Osteoblast (primary cell): ENCODE data around the gene GGTLC3. TPM values are rescaled to one million over a fixed set of nuclear protein-coding genes. Genes with fewer than 3 reads are reported as not detected.
"Not testable (repeated sequence)": the region's sequence is repeated elsewhere in the genome, so short reads cannot be mapped to it uniquely, and the experiment has no call there.

ENCODE experiments used
- DNase-seq: peaks from one replicate; pipeline ENCODE4 v3.0.0; 2011; ENCODE audit warnings: low spot score, mixed read lengths; ENCODE audit not compliant: insufficient read length; ENCODE audit errors: missing footprints
- H2AFZ ChIP-seq: 2 replicates; pipeline ENCODE4 v1.6.0; 2011; ENCODE audit warnings: mild to moderate bottlenecking, low read length
- H3K27ac ChIP-seq: 2 replicates; pipeline ENCODE4 v1.5.1; 2011; ENCODE audit warnings: mild to moderate bottlenecking, low read depth, low read length, moderate library complexity
- H3K27me3 ChIP-seq: 2 replicates; pipeline ENCODE4 v1.6.0; 2012; ENCODE audit warnings: mild to moderate bottlenecking, control low read depth, inconsistent platforms, low read length, moderate library complexity; ENCODE audit not compliant: insufficient read depth
- H3K36me3 ChIP-seq: 2 replicates; pipeline ENCODE4 v1.5.1; 2011; ENCODE audit warnings: mild to moderate bottlenecking, low read length, control low read depth, moderate library complexity; ENCODE audit not compliant: insufficient read depth
- H3K4me1 ChIP-seq: 2 replicates; pipeline ENCODE4 v1.5.1; 2011; ENCODE audit warnings: mild to moderate bottlenecking, low read length, control low read depth, moderate library complexity; ENCODE audit not compliant: insufficient read depth
- H3K4me2 ChIP-seq: 2 replicates; pipeline ENCODE4 v1.6.0; 2011; ENCODE audit warnings: mild to moderate bottlenecking, low read length; ENCODE audit not compliant: insufficient read depth
- H3K4me3 ChIP-seq: fragments of 200-600 bp; sonication (generic); 3 replicates; pipeline ENCODE4 v1.5.1; 2012; ENCODE audit warnings: mild to moderate bottlenecking, low read length, inconsistent platforms; ENCODE audit not compliant: insufficient read depth
- H3K79me2 ChIP-seq: 2 replicates; pipeline ENCODE4 v1.6.0; 2012; ENCODE audit warnings: mild to moderate bottlenecking, low read length, control low read depth, inconsistent platforms; ENCODE audit not compliant: insufficient read depth
- H3K9me3 ChIP-seq: 2 replicates; pipeline ENCODE4 v1.5.1; 2011; ENCODE audit warnings: low read depth, low read length, control low read depth
- H4K20me1 ChIP-seq: 2 replicates; pipeline ENCODE4 v1.6.0; 2012; ENCODE audit warnings: mild to moderate bottlenecking, low read length, control low read depth; ENCODE audit not compliant: insufficient read depth
- total RNA-seq: library from RNA; depleted of rRNA; stranded (reverse); fragments of >200 nt; gene quantifications from 2 replicates; pipeline ENCODE4 v1.2.3, GENCODE V29; 2012

The GGTLC3 gene
- total RNA-seq, 1 donor: not detected

GRCh38 chr22:18544615-18545014, 26.7 kb upstream of the GGTLC3 start:
- not testable (repeated sequence) for H3K36me3 ChIP-seq, H3K79me2 ChIP-seq, H3K27me3 ChIP-seq, H3K4me1 ChIP-seq, DNase-seq, H3K9me3 ChIP-seq, H3K27ac ChIP-seq, H3K4me2 ChIP-seq, H3K4me3 ChIP-seq, H2AFZ ChIP-seq, H4K20me1 ChIP-seq

- H3K79me2 ChIP-seq, H3K4me1 ChIP-seq, H3K27me3 ChIP-seq, H3K27ac ChIP-seq, H3K9me3 ChIP-seq, H3K4me2 ChIP-seq, H3K4me3 ChIP-seq, H2AFZ ChIP-seq, H4K20me1 ChIP-seq, DNase-seq, H3K36me3 ChIP-seq: not testable (repeated sequence)
These were observed 25.4 kb upstream of the GGTLC3 start for GRCh38 chr22:18543400-18543799.

GRCh38 chr22:18539994-18540393, 22.0 kb upstream of the GGTLC3 start:
- H3K27ac ChIP-seq, DNase-seq, H3K79me2 ChIP-seq, H3K9me3 ChIP-seq, H3K36me3 ChIP-seq, H3K4me1 ChIP-seq, H2AFZ ChIP-seq, H3K27me3 ChIP-seq, H3K4me3 ChIP-seq, H3K4me2 ChIP-seq, H4K20me1 ChIP-seq: not testable (repeated sequence)

- not testable (repeated sequence) for H3K4me3 ChIP-seq, H3K9me3 ChIP-seq, H2AFZ ChIP-seq, H3K4me1 ChIP-seq, H3K27ac ChIP-seq, H3K36me3 ChIP-seq, H3K79me2 ChIP-seq, DNase-seq, H3K4me2 ChIP-seq, H4K20me1 ChIP-seq, H3K27me3 ChIP-seq
These were observed 16.4 kb upstream of the GGTLC3 start for GRCh38 chr22:18534315-18534714.

- H3K36me3 ChIP-seq, H3K79me2 ChIP-seq, H4K20me1 ChIP-seq, H3K4me1 ChIP-seq, DNase-seq, H3K27me3 ChIP-seq, H3K4me3 ChIP-seq, H3K9me3 ChIP-seq, H3K27ac ChIP-seq, H2AFZ ChIP-seq, H3K4me2 ChIP-seq: not testable (repeated sequence)
These were observed 15.7 kb upstream of the GGTLC3 start for GRCh38 chr22:18533633-18534032.

GRCh38 chr22:18529416-18530145, 11.6 kb upstream of the GGTLC3 start:
- not testable (repeated sequence) for H3K27ac ChIP-seq, H3K79me2 ChIP-seq, H2AFZ ChIP-seq, H4K20me1 ChIP-seq, H3K4me1 ChIP-seq, H3K36me3 ChIP-seq, H3K9me3 ChIP-seq, DNase-seq, H3K4me3 ChIP-seq, H3K4me2 ChIP-seq, H3K27me3 ChIP-seq

GRCh38 chr22:18528597-18529415, 10.8 kb upstream of the GGTLC3 start:
- H4K20me1 ChIP-seq, H3K27me3 ChIP-seq, H3K79me2 ChIP-seq, H3K4me1 ChIP-seq, DNase-seq, H3K9me3 ChIP-seq, H3K36me3 ChIP-seq, H3K4me3 ChIP-seq, H3K27ac ChIP-seq, H2AFZ ChIP-seq: not testable (repeated sequence)
- H3K4me2 ChIP-seq: peak overlapping the region; percentile 43

- H3K4me2 ChIP-seq: peak within 1 kb of the TSS; percentile 43
- not testable (repeated sequence) for H2AFZ ChIP-seq, H3K4me3 ChIP-seq, H4K20me1 ChIP-seq, H3K9me3 ChIP-seq, H3K27ac ChIP-seq, H3K79me2 ChIP-seq, DNase-seq, H3K36me3 ChIP-seq, H3K27me3 ChIP-seq, H3K4me1 ChIP-seq
These were observed 10.0 kb upstream of the GGTLC3 start, which contains the start of gene TMEM191B for GRCh38 chr22:18527752-18528596. TSS of gene TMEM191B (plus strand) at chr22:18527802. CDS start at chr22:18527981, 179 bp downstream.
